GM18861 (cell line): Measurements from ENCODE around the gene ZW10.

Experiments
- ATAC-seq: cut with Tn5 transposase; IDR thresholded peaks from one replicate; pipeline ENCODE4 v1.9.1; 2021; ENCODE audit not compliant: unreplicated experiment

Gene ZW10

GRCh38 chr11:113698515-113698914 lies 75.0 kb downstream of the ZW10 start:
- ATAC-seq, result no peak

GRCh38 chr11:113697756-113698407 lies 75.6 kb downstream of the ZW10 start:
- no peak for ATAC-seq

GRCh38 chr11:113697111-113697510 lies 76.4 kb downstream of the ZW10 start:
- no peak for ATAC-seq

DNA sequence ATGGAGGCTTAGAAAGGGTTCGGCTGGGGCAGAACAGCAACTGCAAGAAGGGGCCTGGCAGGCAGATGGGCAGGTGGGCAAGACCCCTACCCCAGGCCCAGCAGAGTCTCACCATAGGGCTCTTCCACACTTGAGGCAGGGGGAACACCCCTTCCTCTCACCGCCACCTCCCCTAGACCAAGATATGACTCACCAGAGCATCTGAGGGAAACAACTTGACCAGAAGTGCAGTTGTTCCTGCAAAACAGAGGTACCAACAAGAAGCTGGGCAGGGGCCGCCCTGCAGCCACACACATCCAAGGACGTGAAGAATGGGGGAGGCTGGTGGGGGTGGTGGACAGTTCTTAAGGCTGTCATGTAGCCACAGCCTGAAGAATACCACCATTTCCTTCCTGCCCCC lies 78.3 kb downstream of the ZW10 start:
- ATAC-seq, result no peak

DNA sequence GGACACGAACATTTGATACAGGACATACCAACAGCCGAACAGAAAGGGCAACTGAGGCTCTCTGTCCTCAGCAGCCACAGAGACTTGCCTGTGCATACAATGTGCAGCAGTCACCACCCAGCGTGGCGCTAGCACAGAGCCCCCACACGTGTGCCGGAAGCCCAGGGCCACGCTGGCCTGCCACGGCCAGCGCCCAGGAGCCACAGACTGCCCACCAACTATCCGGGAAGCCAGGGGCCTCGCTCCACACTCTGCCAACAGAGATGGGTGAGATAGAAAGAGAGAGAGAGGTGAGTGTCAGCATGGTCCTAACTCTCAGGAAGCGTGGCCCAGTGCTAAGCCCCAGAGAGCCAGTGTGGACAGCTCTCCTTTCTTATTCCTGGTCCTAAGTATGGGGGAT lies 79.1 kb downstream of the ZW10 start:
- ATAC-seq, result no peak

DNA sequence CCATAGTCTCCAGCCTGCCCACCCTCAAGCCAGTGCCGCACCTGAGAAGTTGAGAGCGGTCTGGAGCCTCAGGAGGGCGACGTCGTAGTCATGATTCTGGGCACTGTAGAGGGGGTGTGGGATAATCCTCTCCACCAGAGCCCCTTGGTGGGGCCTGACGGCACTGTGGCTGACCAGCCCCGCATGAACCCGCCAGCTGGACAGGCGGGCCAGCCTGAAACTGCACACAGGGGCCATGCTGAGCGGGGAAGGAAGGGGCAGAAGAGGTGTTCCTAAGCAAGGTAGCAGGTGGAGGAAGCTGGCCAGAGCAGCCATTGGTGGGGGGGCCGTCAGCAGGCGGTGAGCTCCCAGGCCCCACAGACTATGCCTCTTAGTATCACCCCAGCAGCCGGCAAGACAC lies 80.5 kb downstream of the ZW10 start:
- ATAC-seq, result no peak

DNA sequence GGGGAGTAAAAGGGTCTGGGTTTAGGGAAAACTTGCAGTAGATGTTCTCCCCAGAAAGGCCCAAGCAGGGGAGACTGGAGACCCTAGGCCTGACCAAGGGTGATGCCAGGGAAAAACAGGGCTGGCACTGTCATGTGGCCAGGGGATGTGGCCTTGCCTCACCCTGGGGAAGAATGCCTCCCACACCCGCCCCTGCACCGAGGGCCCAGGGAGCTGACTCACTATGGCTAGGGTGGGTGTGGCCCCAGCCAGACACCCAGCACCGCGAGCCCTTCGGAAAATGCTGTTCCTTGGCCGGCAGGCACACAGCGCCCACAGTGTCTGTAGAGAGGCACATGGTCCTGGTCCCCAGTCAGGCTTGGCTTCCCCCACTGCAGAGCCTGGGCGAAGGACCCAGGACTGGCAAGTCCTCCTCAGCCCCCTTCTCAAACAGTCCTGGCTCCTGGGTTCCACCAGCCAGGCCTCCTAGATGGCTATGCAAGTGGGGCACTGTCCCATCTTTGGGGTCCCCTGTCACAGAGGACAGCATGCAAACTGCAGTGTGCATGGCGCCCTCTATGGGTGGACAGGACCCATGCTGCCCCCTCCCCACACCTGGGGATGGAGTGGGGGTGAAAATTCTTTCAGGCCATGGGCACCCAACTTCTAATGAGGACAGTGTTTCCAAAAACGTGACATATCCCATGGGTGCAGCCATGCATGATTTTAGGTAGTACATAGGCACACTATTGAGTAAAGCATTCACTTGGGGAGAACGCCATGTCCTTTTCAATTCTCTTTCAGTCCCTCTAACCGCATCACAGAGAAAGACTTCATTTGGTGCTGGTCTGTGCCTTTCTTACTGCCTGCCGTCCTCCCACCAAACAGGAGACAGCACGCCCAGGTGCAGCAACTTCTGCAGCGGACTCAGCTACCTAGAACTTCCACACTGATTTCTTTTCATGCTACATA lies 82.6 kb downstream of the ZW10 start:
- ATAC-seq, result no peak

- ATAC-seq, result no peak
Observed at GRCh38 chr11:113689768-113690618, 83.5 kb downstream of the ZW10 start.

DNA sequence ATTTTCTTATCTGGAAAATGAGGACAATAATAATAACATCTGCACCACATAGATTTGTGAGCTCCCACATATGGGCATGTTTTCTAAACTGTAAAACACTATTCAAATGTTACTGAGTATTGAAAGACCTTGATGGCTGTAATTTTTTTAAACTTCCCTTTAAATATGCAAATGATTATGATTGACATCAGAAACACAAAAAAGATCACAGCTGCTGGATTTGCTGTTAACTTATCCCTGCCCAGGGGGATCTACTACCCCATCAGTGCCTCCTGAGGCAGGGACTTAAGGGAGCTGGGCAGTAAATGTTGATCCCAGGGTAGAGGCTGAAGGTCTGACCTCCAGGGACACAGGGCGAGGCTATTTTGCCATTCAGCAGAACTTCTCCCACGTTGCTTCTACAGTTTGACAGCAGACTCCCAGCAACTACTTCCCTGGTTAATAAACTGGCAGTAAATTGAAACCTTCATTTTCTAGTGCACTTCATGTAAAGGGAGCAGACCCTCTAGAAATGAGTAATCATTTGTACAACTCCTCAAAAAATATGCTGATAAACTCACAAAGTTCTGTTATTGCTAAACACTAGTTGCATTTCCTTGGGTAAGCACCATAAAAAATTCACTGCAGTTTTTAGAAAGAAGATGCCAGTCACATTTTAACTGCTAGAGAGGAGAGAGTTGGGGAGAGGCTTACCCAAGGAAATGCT lies 87.7 kb downstream of the ZW10 start:
- peak; percentile 51 for ATAC-seq

GRCh38 chr11:113684496-113684895 lies 89.0 kb downstream of the ZW10 start:
- no peak for ATAC-seq

GRCh38 chr11:113683481-113684046 lies 89.9 kb downstream of the ZW10 start:
- no peak for ATAC-seq
